SHP77 treated with DMSO at 0.1 percent for 48 hours (cell line): ENCODE results near the gene GTPBP6.
"Not testable (repeated sequence)": the region's sequence is repeated elsewhere in the genome, so short reads cannot be mapped to it uniquely, and the experiment has no call there.

Source experiments
- DNase-seq: peaks from one replicate; lab custom pipeline; 2025; lab: John Stamatoyannopoulos, UW

Gene GTPBP6

DNA sequence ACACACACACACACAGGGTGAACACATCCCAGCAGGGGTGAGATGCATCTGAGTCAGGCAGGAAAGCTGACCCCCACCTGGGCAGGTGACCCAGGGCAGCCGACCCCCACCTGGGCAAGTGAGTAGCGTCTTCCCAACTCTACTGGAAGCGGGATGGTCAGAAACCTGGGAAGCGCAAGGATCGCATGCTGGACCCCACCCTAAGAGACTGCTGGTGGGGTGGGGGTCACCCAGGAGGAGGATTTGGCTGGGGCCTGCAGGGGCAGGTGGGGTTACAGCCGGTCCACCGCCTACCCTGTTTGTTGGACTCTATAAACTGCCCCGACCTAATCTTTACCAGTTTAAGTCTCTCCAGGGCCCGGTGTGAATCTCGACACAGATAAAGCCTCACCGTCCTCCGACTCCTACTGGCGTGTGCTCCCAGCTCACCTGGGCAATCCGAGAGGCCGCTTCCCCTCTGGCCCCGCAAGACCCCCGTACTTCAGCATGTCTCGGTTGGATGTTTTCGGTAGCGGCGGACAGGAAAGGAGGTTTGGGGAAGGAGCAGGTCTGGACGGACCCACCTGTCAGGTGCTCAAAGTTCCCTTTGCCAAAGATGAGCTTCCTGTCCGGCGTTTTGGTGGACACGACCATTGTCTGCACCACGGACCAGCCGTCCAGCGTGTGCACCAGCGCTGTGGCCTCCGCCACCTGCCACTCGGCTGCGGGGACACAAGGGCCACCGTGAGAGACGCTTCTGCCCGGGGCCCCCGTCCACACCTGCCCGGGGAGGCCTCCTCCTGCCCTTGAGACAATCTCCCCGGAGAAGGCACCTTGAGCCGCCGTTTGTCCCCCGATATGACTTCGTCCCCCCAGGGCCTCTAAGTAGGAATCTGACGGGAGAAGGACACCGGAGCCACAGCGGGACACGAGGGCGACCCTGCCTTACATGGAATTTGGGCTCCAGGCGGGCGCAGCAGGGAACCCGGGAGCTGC lies 2.0 kb downstream of the GTPBP6 start:
- no peak for DNase-seq

DNA sequence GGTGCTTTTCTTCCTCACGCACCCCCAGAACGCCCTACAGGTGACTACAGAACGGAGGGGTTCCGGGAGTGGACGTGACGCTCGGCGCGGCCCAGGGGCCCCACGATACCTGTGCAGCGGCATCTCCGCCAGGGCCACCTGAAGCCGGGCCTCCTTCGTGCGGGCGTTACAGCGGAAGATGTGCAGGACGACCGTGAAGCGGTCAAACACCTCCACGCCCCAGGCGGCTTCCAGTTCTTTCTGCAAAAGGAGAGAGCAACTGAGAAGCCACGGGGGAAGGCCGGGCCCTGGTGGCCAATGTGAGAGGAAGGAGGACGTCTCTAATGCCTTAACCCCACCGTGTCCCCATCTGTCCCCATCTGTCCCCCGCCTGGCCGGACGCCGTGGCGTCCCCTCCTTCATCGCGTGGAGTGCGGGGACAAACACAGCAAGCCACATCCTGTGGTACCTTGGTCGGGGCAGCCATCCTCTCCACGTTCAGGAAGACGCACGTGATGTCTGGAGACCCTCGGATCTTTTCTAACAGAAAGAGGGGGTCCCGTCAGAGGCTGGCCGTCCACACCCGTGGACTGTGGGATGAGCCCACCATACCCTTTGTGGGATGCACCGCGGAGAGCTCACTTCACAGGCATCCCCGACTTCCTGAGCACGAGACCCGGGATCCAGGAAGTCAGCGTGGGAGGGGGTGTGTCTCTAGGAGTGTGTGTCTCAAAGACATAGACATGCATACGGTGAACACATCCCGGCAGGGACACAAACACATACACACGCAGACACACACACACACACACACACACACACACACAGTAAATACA lies 3.6 kb downstream of the GTPBP6 start:
- no peak for DNase-seq

DNA sequence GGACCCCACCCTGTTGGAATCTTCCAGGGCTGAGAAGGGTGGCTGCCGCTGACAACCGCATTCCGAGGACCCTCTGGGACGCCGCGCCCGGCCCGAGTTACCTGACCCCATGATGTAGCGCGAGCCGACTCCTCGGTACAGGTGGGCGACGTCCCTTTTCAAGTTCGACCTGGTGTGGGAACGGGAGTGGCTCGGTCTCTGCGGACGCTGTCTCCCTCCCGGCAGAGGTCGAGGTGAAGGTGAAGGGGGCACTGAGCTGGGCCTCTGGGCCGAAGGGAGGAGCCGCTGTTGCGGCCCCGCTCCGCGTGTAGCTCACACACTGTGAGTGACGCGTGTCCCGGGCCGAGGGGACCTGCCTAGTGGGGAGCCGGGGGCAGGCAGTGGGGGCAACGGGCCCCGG lies 4.5 kb downstream of the GTPBP6 start:
- DNase-seq, result no peak

DNA sequence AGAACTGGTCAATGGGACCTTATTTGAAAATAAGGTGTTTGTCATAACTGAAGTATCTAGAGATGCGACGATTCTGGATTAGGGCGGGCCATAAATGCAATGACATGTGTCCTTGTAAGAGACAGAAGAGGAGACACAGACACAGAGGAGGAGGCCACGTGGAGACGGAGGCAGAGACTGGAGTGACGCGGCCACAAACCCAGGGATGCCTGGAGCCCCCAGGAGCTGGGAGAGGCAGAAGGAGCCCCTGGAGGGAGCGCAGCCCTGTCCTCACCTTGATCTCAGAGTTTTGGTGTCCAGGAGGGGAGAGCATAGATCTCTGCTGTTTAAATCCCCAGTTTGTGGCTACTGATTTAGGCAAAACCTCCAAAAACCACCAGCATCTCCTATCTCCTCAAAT lies 5.0 kb downstream of the GTPBP6 start:
- no peak for DNase-seq

DNA sequence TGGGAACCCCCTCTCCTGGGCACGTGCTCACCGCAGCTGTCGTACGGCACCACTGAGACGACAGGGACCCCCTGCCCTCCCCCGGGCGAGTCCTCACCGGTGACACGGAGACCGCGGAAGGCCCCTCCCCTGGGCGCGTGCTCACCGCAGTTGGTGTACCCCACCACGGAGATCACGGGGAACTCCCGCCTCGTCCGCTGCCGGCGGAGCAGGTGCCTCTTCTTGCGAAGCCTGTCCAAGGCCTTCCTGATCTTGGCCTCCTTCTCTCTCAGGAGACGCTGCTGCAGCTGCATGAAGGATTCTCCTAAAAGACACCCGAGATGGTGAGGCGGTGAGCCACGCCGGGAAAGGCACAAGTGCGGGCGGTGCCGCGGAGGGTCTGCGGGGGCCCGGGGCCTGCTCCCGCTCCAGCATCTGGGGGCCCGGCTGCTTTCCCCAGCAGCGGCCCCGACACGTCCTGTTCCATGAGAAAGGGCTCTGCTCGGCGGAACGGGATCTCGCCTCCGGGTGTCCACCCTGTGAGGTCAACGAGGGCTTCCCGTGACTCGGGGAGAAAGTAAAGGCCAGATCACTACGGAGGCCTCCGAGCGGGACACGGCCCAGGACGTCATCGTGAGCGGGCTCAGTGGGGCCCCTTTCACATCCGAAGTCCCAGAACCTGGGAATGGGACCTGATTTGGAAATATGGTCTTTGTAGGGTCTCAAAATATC lies 5.8 kb downstream of the GTPBP6 start:
- DNase-seq, result no peak

DNA sequence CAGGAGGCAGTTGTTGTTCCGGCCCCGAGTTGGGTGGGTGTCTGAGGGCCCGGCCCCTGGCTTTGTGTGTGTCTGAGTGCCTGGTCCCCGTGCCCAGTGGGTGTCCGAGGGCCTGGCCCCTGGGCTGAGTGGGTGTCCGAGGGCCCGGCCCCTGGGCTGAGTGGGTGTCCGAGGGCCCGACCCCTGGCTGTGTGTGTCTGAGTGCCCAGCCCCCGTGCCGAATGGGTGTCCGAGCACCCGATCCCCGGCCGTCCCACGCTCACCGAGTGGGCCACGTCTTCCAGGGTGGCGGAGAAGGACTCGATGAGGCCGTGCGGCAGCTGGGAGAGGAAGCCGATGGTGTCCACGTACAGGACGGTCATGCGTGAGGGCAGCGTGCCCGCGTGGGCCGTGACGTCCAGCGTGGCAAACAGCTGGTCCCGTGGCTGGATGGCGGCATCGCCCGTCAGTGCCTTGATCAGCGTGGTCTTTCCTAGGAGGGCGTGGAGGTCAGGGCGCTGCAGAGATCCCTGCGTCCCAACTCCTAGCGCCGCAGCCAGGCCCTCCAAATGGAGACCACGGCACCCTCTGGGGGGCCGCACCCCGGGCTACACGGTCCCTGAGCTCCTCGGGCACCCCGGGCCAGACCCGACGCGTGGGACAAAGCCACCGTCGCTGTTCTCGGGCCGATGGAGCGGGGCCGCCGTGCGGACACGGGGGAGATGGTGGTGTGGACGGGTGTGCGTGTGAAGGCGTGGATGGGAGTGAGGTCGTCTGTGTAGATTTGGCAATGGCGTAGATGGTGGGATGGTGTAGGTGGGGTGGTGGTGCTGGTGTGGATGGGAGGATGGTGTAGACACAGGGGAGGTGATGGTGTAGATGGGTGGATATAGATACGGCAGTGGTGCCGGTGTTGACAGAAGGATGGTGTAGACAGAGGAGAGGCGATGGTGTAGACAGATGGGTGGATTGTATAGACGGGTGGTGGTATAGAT lies 7.2 kb downstream of the GTPBP6 start:
- DNase-seq, result no peak

DNA sequence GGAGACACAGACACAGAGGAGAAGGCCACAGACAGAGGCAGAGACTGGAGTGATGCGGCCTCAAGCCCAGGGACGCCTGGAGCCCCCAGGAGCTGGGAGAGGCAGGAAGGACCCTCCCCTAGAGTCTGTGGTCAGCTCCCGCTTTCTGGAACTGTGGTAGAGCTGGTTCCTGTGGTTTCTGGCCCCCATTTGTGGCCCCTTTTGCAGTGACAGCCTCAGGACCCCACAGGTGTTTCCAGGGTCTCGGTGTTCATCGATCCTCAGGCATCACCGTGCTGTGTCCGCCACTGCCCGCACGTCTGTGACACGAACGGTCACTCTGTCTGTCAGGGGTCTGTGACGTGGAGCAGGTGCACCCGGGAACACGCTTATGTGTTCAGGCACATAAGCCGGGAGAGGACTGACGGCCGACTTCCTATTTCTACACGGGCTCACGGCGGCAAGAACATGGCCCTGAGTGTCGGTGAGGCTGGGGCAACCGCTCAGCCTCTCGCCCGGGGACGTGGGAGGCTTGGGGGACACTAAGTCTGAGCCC lies 7.9 kb downstream of the GTPBP6 start:
- no peak for DNase-seq

DNA sequence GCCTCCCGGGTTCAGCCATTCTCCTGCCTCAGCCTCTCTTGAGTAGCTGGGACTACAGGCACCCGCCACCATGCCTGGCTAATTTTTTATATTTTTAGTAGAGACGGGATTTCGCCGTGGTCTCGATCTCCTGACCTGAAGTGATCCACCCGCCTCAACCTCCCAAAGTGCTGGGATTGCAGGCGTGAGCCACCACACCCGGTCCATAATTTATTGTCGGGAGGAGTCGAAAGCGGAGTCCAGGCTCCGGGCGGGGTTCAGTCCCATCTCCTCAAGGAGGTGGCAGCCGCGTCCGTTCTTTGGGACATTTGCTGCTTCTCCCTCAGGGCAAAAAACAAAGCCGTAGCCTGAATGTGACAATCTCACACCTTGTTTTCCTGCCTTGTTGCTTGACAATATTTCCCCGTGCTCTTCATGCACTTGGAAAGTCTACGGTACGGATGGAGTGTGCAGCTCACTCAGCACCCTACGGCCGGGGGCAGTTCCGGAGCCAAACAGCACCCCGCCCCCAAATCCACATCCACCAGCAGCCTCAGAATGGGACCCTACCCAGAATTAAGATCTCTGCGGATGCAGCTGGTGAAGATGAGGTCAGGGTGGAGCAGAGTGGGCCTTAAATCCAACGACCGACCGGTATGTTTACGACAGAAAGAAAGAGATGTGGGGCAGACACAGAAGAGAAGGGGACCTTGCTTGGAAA lies 9.6 kb downstream of the GTPBP6 start:
- DNase-seq, result no peak

DNA sequence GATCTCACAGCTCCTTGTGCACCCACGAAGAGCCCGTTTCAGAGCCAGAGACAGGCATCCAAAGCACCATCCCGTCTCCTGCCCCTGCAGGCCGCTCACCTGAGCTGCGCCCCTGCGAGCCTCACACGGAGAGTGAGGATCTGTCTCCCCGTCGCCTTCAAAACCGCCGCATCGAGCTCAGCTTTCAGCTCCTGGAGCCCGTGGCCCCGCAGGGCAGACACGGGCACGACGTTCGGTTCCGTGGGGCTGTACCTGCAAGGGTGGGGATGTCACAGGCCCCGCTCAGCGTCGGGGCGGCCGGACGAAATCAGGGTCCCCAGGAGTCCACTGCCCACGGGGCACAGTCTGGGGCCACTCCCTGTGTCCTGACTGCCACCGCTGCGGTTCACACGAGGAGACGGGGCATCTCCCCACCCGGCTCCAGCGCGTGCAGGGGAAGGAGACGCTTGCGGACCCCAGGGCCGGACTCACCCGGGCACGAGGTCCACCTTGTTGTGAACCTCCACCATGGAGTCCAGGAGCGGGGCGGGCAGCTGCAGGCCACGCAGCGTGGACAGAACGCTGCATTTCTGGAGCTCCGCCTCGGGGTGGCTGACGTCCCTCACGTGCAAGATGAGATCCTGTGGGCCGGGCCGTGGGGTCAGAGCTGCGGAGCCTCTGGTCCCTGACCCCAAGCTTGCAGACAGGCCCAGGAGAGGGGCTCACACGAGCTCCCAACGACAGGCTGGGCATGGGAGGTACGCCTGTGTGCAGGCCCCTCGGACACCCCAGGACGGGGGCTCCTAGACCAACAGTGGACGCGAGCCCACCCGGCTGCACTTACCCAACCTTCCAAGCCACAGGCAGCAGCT lies 11.1 kb downstream of the GTPBP6 start:
- no peak for DNase-seq

DNA sequence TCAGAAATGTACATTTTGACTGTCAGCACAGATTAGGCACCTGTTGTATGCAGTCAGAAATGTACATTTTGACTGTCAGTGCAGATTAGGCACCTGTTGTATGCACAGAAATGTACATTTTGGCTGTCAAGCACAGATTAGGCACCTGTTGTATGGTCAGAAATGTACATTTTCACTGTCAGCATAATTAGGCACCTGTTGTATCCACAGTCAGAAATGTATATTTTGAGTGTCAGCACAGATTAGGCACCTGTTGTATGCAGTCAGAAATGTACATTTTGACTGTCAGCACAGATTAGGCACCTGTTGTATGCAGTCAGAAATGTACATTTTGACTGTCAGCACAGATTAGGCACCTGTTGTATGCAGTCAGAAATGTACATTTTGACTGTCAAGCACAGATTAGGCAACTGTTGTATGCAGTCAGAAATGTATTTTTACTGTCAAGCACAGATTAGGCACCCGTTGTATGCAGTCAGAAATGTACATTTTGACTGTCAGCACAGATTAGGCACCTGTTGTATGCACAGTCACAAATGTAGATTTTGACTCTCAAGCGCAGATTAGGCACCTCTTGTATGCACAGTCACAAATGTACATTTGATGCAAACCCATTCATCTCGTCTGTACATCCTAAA lies 11.9 kb downstream of the GTPBP6 start:
- DNase-seq, result not testable (repeated sequence)

DNA sequence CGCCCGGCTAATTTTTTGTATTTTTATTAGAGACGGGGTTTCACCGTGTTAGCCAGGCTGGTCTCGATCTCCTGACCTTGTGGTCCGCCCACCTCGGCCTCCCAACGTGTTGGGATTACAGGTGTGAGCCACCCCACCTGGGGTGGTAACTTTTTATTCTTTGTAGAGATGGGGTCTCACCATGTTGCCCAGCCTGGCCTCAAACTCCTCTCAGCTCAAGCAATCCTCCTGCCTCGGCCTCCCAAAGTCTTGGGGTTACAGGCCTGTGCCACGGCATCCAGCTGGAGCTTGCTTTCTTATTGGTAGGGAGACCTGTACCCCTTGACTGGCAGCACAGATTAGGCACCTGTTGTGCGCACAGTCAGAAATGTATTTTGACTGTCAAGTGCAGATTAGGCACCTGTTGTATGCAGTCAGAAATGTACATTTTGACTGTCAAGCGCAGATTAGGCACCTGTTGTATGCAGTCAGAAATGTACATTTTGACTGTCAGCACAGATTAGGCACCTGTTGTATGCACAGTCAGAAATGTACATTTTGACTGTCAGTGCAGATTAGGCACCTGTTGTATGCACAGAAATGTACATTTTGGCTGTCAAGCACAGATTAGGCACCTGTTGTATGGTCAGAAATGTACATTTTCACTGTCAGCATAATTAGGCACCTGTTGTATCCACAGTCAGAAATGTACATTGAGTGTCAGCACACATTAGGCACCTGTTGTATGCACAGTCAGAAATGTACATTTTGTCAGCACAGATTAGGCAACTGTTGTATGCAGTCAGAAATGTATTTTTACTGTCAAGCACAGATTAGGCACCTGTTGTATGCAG lies 12.6 kb downstream of the GTPBP6 start:
- DNase-seq, result not testable (repeated sequence)

DNA sequence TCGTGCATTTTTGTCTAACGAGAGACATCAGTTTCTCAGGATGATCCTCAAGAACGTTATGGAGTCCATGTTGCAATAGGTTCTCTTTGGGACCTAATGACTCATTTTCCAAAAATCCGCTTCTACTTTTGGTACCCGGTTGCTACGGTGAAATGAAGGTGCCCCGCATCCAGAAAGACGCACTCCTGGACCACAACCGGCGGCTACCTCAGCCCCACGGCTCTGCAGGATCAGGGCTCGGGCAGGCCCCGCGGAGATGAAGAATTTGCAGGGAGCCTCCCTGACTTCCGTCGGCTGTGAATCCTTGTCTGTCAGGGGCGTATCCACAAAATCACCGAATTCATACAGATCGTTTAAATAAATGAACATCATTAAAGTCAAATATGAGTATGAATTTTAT lies 15.6 kb downstream of the GTPBP6 start:
- no peak for DNase-seq

DNA sequence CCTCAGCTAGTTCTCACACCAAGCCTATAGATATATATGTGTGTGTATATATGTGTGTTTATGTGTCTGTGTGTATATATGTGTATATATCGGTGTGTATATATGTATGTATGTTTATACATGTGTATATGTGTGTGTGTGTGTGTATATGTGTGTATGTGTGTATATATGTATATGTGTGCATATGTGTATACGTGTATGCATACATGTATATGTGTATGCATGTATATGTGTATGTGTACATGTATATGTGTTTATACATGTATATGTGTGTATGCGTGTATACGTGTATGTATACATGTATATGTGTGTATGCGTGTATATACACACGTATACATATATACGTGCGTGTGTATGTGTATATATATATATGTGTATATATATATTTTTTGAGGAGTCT lies 18.3 kb downstream of the GTPBP6 start:
- no peak for DNase-seq

DNA sequence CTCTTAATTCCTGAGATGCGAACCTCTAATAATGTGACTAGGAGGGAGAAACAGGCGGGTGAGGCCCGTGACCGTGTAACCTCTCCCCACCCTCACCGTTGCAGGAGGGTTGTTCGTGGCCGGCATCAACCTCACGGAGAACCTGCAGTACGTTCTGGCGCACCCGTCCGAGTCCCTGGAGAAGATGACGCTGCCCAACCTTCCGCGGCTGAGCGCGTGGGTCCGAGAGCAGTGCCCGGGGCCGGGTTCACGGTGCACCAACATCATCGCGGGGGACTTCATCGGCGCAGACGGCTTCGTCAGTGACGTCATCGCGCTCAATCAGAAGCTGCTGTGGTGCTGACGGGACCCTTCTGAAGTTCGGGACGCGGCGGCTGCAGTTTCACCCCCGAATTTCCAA lies 19.6 kb downstream of the GTPBP6 start:
- DNase-seq, result no peak

DNA sequence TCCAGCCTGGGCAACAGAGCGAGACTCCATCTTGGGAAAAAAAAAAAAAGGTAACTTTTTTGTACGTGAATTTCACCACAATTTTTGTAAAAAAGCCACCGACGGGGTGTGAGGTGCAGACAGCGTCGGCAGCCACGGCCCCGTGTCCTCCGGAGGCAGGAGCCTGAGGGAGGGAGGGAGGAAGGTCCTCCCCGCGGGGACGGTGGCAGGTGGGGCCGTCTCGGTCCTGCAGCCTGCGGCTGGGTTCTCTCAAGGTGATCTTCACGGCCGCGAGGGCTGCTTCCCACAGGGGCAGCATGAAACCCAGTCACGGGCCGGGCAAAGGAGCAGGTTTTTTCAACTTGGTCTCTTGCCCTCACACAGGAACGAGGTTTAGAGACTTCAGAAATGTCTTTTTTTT lies 23.5 kb downstream of the GTPBP6 start:
- no peak for DNase-seq

DNA sequence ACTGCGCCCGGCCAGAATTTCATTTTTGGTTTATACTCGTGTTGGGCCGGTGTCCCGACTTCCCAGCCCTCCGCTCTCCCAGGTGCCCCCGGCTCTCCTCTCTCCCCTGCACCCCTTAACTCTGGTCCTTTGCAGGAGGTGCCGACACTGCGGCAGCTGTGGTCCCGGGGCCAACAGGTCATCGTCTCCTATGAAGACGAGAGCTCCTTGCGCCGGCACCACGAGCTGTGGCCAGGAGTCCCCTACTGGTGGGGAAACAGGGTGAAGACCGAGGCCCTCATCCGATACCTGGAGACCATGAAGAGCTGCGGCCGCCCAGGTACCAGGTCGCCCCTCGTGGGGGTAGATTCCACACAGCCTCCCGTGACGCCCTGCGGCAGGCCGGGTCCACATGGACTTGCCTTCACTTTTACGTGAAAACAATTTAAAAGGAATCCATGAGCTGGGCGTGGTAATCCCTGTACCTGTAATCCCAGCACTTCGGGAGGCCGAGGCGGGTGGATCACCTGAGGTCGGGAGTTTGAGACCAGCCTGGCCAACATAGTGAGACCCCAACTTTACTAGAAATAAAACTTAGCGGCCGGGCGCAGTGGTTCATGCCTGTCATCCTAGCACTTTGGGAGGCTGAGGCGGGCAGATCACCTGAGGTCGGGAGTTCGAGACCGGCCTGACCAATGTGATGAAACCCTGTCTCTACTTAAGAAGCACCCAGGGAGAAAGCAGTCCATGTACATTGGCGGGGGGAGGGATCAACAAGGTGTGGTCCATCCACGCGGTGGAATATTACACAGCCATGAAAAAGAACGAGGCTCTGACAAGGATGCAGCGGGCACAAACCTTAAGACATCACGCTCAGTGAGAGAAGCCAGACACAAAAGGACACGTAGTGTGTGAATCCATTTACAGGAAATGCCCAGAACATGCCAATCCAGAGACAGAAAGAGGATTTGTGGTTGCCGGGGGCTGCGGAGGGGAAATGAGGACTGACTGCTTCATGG lies 25.4 kb downstream of the GTPBP6 start:
- no peak for DNase-seq
